ENCODE data around the gene KDM4B.

KDM4B gene

DNA sequence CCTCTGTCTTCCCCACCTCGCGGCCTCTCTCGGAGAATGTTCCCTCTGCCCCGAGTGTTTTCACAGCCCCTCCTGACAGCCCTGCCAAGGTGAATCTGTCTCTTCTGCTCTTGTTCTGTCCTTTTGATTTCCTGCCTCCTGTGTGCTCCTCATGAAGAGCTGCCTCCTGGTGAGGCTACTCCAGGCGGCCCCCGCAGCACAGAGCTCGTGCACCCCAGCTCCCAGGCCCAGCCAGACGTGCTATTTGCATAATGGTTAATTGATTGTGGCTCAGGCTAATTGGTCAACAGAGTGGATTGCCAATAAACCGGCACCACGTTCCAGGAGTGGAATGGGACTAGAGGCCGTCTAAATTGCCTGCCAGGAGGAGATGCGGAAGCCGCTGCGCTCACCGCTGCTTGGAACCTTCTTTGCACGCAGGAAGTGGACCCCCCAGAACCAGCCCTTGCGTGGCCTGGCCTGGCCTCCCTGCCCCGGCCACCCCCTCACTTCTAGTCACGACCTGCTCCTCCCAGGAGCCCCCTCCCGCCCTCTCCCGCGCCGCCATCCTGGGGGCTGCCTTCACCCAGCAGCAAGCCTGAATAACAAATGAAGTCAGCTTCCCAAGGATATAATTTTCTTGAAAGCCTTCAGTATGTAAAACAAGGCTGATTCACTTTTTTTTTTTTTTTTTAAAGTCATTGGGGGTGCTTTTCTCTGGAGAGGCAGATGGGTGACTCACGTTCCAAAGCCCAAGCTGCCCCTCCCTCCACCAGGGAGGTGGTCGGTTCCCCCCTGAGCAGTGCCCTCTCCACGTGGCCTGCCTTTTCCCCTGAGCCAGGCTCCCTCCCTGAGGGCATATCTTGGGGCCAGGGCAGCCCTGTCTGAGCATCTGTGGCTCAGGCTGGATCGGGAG lies 144.0 kb downstream of the KDM4B start:
- Histone ChIP-seq H3K27me3 (ENCODE audit: control insufficient read depth, insufficient read depth, low read length) (no peaks in the 10 kb centered on the region), H3K4me3 (ENCODE audit: low read depth, low read length) (no peak overlapping the region), H3K4me1 (ENCODE audit: control insufficient read depth, insufficient read depth, low read length) (no peaks in the 10 kb centered on the region), H3K9me3 (ENCODE audit: control insufficient read depth, insufficient read depth, low read length) (no peaks in the 10 kb centered on the region), H3K9ac (ENCODE audit: low read depth, low read length) (no peak overlapping the region), H3K36me3 (ENCODE audit: control insufficient read depth, insufficient read depth, low read length) (peaks cover 15% of the 10 kb centered on the region)

DNA sequence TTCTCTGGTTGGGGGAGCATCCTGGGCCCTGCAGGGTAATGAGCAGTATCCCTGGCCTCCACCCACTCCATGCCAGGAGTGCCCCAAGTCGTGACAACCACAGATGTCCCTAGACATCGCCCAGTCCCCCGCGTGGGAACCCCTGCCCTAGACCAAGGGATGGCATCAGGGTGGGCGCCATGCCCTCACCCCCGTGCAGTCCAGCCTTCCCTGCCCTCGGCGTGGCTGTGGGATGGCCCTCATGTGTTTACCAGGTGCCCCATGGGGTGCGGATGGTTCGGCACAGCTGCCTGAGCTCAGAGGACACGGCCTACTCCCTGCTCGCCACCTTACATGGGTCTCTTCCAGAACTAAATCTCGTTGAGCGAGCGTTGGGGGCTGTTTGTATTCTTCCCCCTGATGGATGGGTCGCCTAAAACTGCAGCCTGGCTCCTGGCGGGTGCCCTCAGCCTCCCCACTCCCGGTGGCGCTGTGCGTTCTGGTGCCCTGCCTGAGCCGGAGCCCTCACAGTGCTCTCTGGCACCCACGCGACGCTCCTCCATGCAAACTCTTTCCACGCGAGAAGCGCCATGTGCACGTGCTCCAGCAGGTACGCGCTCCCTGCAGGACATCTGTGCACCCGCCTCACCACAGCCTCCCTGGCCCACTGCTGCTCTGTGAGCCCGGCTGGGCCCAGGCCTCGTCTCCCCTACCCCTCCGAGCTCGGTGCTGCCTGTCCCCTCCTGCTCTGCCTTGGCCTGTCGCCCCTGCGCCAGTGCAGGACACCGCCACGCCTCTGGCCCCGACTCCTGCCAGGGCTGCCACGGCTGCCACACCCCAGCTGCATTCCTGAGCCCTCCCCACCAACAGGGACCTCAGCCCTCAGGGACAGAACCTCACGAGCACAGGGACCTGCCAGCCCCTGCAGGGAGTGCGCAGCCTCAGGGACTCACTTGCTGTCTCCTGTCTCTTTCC lies 145.0 kb downstream of the KDM4B start:
- Histone ChIP-seq H3K9me3 (ENCODE audit: control insufficient read depth, insufficient read depth, low read length) (no peaks in the 10 kb centered on the region), H3K27me3 (ENCODE audit: control insufficient read depth, insufficient read depth, low read length) (no peaks in the 10 kb centered on the region), H3K4me3 (ENCODE audit: low read depth, low read length) (no peak overlapping the region), H3K36me3 (ENCODE audit: control insufficient read depth, insufficient read depth, low read length) (peaks cover 15% of the 10 kb centered on the region), H3K9ac (ENCODE audit: low read depth, low read length) (no peak overlapping the region), H3K4me1 (ENCODE audit: control insufficient read depth, insufficient read depth, low read length) (no peaks in the 10 kb centered on the region)

DNA sequence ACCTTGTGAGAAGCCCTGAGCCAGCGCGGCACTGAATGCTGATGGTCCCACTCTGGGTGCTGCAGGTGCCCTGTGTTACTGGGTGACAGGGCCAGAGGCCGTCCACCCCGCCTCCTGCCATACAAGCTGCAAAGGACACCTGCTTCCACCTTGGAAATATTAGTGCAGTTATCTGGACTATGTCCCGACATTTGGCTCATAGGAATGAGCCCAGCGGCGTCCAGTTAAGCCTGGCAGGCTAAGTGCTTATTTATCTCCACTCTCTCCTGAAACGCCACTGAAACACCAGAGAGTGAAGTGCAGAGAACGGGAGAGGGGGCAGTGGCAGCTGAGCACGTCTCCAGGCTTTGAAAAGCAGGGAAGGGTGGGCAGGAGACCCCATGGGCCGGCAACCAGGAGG lies 145.8 kb downstream of the KDM4B start:
- no peak overlapping the region for H3K9ac ChIP-seq (ENCODE audit: low read depth, low read length)
- H3K9me3 ChIP-seq (ENCODE audit: control insufficient read depth, insufficient read depth, low read length): no peaks in the 10 kb centered on the region
- no peaks in the 10 kb centered on the region for H3K4me1 ChIP-seq (ENCODE audit: control insufficient read depth, insufficient read depth, low read length)
- H3K36me3 ChIP-seq (ENCODE audit: control insufficient read depth, insufficient read depth, low read length): peaks cover 15% of the 10 kb centered on the region
- H3K27me3 ChIP-seq (ENCODE audit: control insufficient read depth, insufficient read depth, low read length): no peaks in the 10 kb centered on the region
- no peak overlapping the region for H3K4me3 ChIP-seq (ENCODE audit: low read depth, low read length)

DNA sequence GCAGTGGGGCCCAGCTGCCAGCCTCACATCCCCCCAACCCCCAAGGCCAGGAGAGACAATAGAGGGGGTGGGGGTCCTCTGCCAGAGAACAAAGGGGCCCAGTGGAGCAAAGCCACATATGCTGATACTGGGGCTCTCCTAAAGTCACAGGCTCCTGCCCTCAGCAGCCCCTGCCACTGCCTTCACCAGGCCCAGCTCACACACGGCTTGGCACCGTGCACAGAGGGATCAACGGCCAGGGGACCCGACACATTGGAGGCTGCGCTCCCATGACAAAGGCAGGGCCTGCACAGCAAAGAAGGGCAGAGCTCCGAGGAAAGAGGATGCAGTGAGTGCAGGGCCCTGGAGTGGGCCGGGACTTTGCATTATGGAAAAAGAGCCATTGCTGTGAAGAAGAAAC lies 146.4 kb downstream of the KDM4B start:
- Histone ChIP-seq H3K27me3 (ENCODE audit: control insufficient read depth, insufficient read depth, low read length) (no peaks in the 10 kb centered on the region), H3K4me1 (ENCODE audit: control insufficient read depth, insufficient read depth, low read length) (no peaks in the 10 kb centered on the region), H3K9ac (ENCODE audit: low read depth, low read length) (no peak overlapping the region), H3K36me3 (ENCODE audit: control insufficient read depth, insufficient read depth, low read length) (peaks cover 17% of the 10 kb centered on the region), H3K4me3 (ENCODE audit: low read depth, low read length) (no peak overlapping the region), H3K9me3 (ENCODE audit: control insufficient read depth, insufficient read depth, low read length) (no peaks in the 10 kb centered on the region)

DNA sequence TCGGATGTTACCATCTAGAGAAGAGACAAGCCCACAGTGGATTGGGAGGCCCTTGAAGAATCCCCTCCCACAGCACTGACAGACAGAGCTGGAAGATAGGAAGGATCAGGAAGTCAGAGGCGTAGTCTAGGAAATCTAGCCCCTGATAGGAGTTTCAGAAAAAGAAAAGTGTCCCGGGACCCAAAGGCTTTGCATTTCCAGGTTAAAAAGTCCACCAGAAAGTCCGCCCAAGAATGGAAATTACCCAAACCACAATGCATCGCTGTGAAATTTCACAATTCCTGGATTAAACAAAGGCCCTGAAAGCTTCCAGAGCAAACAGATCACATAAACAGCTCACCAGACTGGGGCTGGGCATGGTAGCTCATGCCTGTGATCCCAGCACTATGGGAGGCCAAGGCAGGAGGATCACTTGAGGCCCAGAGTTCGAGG lies 146.9 kb downstream of the KDM4B start:
- peaks cover 13% of the 10 kb centered on the region for H3K36me3 ChIP-seq (ENCODE audit: control insufficient read depth, insufficient read depth, low read length)

DNA sequence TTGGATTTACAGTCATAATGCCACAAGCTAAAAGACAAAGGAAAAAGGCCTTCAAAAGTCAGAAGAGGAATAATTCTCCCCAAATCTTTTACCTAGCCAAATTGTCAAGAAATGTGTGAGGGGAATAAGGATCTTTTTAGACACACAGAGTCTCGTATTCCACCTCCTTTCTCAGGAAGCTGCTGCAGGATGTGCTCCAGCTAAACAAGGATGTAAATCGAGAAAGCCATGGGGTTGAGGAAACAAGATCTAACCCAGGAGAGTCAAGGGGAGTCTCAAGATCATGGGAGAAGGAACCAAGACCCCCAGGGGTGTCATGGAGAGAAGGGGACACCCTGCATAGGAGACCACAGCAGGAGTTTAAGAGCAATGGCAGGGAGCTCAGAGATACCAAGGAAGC lies 147.4 kb downstream of the KDM4B start:
- Histone ChIP-seq H3K9me3 (ENCODE audit: control insufficient read depth, insufficient read depth, low read length) (no peaks in the 10 kb centered on the region), H3K27me3 (ENCODE audit: control insufficient read depth, insufficient read depth, low read length) (no peaks in the 10 kb centered on the region), H3K36me3 (ENCODE audit: control insufficient read depth, insufficient read depth, low read length) (peaks cover 9% of the 10 kb centered on the region), H3K4me3 (ENCODE audit: low read depth, low read length) (no peak overlapping the region), H3K4me1 (ENCODE audit: control insufficient read depth, insufficient read depth, low read length) (no peaks in the 10 kb centered on the region), H3K9ac (ENCODE audit: low read depth, low read length) (no peak overlapping the region)

More for the DNA sequence above, 146.9 kb downstream of the KDM4B start:
- Histone ChIP-seq H3K27me3 (ENCODE audit: control insufficient read depth, insufficient read depth, low read length) (no peaks in the 10 kb centered on the region), H3K4me1 (ENCODE audit: control insufficient read depth, insufficient read depth, low read length) (no peaks in the 10 kb centered on the region), H3K9me3 (ENCODE audit: control insufficient read depth, insufficient read depth, low read length) (no peaks in the 10 kb centered on the region), H3K4me3 (ENCODE audit: low read depth, low read length) (no peak overlapping the region), H3K9ac (ENCODE audit: low read depth, low read length) (no peak overlapping the region)

DNA sequence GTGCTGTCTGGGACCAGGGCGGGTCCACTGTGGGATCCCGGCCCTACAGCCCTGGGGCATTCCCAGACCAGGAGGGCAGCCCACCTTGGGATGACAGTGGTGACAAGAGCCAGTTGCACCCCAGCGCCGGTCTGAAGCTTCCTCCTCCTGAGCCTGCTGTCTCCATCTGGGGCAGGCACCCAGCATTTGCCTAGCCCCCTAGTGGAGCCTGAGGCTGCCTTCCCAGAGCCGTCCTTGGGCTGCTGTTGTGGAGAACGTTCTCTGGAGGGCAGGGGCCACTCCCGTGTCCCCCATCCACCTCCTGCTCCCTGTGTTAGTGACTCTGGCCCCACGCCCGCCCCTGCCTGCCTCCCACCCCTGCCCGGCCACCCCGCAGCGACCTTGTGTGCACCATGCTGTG lies 148.5 kb downstream of the KDM4B start:
- H3K36me3 ChIP-seq (ENCODE audit: control insufficient read depth, insufficient read depth, low read length): peaks cover 7% of the 10 kb centered on the region
- H3K9ac ChIP-seq (ENCODE audit: low read depth, low read length): no peak overlapping the region
- H3K9me3 ChIP-seq (ENCODE audit: control insufficient read depth, insufficient read depth, low read length): no peaks in the 10 kb centered on the region
- H3K4me3 ChIP-seq (ENCODE audit: low read depth, low read length): no peak overlapping the region
- H3K27me3 ChIP-seq (ENCODE audit: control insufficient read depth, insufficient read depth, low read length): no peaks in the 10 kb centered on the region
- no peaks in the 10 kb centered on the region for H3K4me1 ChIP-seq (ENCODE audit: control insufficient read depth, insufficient read depth, low read length)

DNA sequence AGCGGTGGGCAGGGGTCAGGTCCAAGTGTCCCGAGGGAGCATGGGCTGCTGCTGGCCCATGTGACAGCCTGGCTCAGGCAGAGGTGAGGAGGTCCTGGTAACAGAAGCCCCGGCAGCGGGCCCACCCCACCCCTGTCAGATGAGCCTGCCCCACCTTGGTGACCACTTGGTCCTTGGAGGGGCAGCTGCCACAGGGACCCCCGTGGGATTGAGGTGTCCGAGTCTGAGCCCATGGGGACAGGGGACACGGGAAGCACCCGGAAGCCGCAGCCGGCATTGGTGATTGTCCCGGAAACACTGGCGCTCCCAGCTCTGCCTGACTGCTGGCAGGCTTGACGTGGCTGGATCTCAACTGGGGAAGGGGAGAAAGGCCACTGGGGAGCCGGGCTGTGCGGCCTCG lies 149.1 kb downstream of the KDM4B start:
- Histone ChIP-seq H3K4me1 (ENCODE audit: control insufficient read depth, insufficient read depth, low read length) (no peaks in the 10 kb centered on the region), H3K9ac (ENCODE audit: low read depth, low read length) (no peak overlapping the region), H3K4me3 (ENCODE audit: low read depth, low read length) (no peak overlapping the region), H3K27me3 (ENCODE audit: control insufficient read depth, insufficient read depth, low read length) (no peaks in the 10 kb centered on the region), H3K36me3 (ENCODE audit: control insufficient read depth, insufficient read depth, low read length) (peaks cover 4% of the 10 kb centered on the region), H3K9me3 (ENCODE audit: control insufficient read depth, insufficient read depth, low read length) (no peaks in the 10 kb centered on the region)

DNA sequence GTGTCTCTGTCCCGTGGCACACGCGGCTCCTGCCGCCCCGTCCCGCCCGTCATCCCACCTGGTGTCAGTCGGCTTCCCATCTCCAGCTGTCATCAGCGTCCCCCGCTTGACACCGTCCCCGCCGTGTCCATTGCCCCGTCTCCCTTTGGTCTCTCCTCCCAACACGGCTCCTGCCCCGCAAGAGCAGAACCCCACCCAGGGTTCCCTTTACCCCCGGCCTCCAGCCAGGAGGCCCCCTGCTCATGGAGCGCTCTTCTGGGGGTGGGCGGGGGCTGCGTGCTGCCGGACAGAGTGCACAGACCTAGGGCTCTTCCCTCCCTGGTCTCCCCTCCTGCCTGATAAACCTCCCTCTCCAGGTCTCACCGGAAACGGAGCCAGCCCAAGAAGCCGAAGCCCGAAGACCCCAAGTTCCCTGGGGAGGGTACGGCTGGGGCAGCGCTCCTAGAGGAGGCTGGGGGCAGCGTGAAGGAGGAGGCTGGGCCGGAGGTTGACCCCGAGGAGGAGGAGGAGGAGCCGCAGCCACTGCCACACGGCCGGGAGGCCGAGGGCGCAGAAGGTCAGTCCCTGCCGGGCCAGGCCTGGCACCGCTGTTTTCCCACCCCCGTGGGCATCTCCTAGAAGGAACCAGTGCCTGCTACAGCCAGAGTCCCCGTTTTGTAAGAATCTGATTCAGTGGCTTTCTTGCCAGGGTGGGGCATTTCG lies 150.5 kb downstream of the KDM4B start:
- Histone ChIP-seq H3K9me3 (ENCODE audit: control insufficient read depth, insufficient read depth, low read length) (no peaks in the 10 kb centered on the region), H3K4me3 (ENCODE audit: low read depth, low read length) (no peak overlapping the region), H3K36me3 (ENCODE audit: control insufficient read depth, insufficient read depth, low read length) (peaks cover 4% of the 10 kb centered on the region), H3K9ac (ENCODE audit: low read depth, low read length) (no peak overlapping the region), H3K27me3 (ENCODE audit: control insufficient read depth, insufficient read depth, low read length) (no peaks in the 10 kb centered on the region), H3K4me1 (ENCODE audit: control insufficient read depth, insufficient read depth, low read length) (peaks cover 2% of the 10 kb centered on the region)

DNA sequence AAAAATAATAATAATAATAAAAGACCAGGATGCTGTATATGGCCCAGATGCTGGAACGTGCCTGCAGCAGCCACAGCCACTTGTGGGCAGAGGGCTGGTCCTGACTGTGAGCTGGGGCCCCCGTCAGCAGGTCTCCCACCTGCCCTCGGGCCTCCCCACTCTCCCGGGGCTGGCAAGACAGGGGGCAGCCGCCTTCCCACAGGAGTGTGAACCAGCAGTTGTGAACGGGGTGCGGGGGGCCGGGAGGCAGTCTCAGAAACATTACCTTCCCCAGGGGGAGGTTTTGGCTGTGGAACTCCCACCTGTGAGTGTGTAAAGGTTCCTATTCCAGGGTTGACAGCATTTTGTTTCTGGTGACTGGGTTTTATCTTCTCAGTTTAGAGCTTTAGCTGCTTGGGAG lies 151.4 kb downstream of the KDM4B start:
- H3K9ac ChIP-seq (ENCODE audit: low read depth, low read length): no peak overlapping the region
- H3K9me3 ChIP-seq (ENCODE audit: control insufficient read depth, insufficient read depth, low read length): no peaks in the 10 kb centered on the region
- H3K36me3 ChIP-seq (ENCODE audit: control insufficient read depth, insufficient read depth, low read length): peaks cover 7% of the 10 kb centered on the region
- peaks cover 2% of the 10 kb centered on the region for H3K4me1 ChIP-seq (ENCODE audit: control insufficient read depth, insufficient read depth, low read length)
- no peaks in the 10 kb centered on the region for H3K27me3 ChIP-seq (ENCODE audit: control insufficient read depth, insufficient read depth, low read length)
- no peak overlapping the region for H3K4me3 ChIP-seq (ENCODE audit: low read depth, low read length)

DNA sequence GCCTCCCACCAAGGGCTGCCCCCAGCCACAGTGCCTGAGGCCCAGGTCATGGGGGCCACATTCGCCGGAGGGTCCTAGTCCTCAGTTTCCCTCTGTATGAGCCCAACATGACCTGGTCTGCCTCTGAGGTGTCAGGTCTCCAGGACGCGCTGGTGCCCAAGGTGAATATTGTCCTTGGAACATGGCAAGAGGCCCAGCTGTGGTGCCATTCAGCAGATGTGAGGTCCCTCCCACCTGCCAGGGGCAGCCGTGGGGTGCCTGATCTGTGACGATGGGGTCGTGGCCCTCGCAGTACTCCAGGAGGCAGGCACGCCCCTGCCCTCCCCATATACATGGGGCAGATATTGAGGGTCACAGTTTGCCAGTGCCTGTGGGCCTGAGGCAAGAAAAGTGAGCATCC lies 151.9 kb downstream of the KDM4B start:
- no peaks in the 10 kb centered on the region for H3K9me3 ChIP-seq (ENCODE audit: control insufficient read depth, insufficient read depth, low read length)
- peaks cover 9% of the 10 kb centered on the region for H3K36me3 ChIP-seq (ENCODE audit: control insufficient read depth, insufficient read depth, low read length)
- no peak overlapping the region for H3K9ac ChIP-seq (ENCODE audit: low read depth, low read length)
- H3K4me3 ChIP-seq (ENCODE audit: low read depth, low read length): no peak overlapping the region
- peaks cover 2% of the 10 kb centered on the region for H3K4me1 ChIP-seq (ENCODE audit: control insufficient read depth, insufficient read depth, low read length)
- H3K27me3 ChIP-seq (ENCODE audit: control insufficient read depth, insufficient read depth, low read length): no peaks in the 10 kb centered on the region
